ENCODE measurements around the gene RYR2.

RYR2 gene

GRCh38 chr1:237478842-237479241 is 436.9 kb downstream of the RYR2 start:
- Histone ChIP-seq H3K4me3 (ENCODE audit: low read depth, low read length) (no peak overlapping the region), H3K27me3 (ENCODE audit: control insufficient read depth, insufficient read depth, low read length) (no peaks in the 10 kb centered on the region)

GRCh38 chr1:237482777-237483176 is 440.8 kb downstream of the RYR2 start:
- Histone ChIP-seq H3K4me3 (ENCODE audit: low read depth, low read length) (no peak overlapping the region), H3K27ac (ENCODE audit: low read depth, low read length) (no peak overlapping the region), H3K4me1 (ENCODE audit: control insufficient read depth, insufficient read depth, low read length) (no peaks in the 10 kb centered on the region), H3K36me3 (ENCODE audit: control insufficient read depth, insufficient read depth, low read length) (no peaks in the 10 kb centered on the region), H3K9ac (ENCODE audit: low read length) (no peak overlapping the region), H3K9me3 (ENCODE audit: control insufficient read depth, insufficient read depth, low read depth, low read length) (no peaks in the 10 kb centered on the region), H3K27me3 (ENCODE audit: control insufficient read depth, insufficient read depth, low read length) (no peaks in the 10 kb centered on the region)

More at GRCh38 chr1:237478842-237479241, 436.9 kb downstream of the RYR2 start:
- no peak overlapping the region for H3K9ac ChIP-seq (ENCODE audit: low read length)
- no peaks in the 10 kb centered on the region for H3K36me3 ChIP-seq (ENCODE audit: control insufficient read depth, insufficient read depth, low read length)
- no peaks in the 10 kb centered on the region for H3K4me1 ChIP-seq (ENCODE audit: control insufficient read depth, insufficient read depth, low read length)
- H3K9me3 ChIP-seq (ENCODE audit: control insufficient read depth, insufficient read depth, low read depth, low read length): no peaks in the 10 kb centered on the region
- no peak overlapping the region for H3K27ac ChIP-seq (ENCODE audit: low read depth, low read length)

GRCh38 chr1:237492359-237492758 is 450.4 kb downstream of the RYR2 start:
- Histone ChIP-seq H3K9me3 (ENCODE audit: control insufficient read depth, insufficient read depth, low read depth, low read length) (no peaks in the 10 kb centered on the region), H3K27ac (ENCODE audit: low read depth, low read length) (no peak overlapping the region), H3K36me3 (ENCODE audit: control insufficient read depth, insufficient read depth, low read length) (no peaks in the 10 kb centered on the region), H3K27me3 (ENCODE audit: control insufficient read depth, insufficient read depth, low read length) (no peaks in the 10 kb centered on the region), H3K4me1 (ENCODE audit: control insufficient read depth, insufficient read depth, low read length) (no peaks in the 10 kb centered on the region), H3K4me3 (ENCODE audit: low read depth, low read length) (no peak overlapping the region), H3K9ac (ENCODE audit: low read length) (no peak overlapping the region)

GRCh38 chr1:237500566-237500965 is 458.6 kb downstream of the RYR2 start:
- Histone ChIP-seq H3K9ac (ENCODE audit: low read length) (no peak overlapping the region), H3K4me1 (ENCODE audit: control insufficient read depth, insufficient read depth, low read length) (no peaks in the 10 kb centered on the region), H3K9me3 (ENCODE audit: control insufficient read depth, insufficient read depth, low read depth, low read length) (no peaks in the 10 kb centered on the region), H3K4me3 (ENCODE audit: low read depth, low read length) (no peak overlapping the region), H3K27ac (ENCODE audit: low read depth, low read length) (no peak overlapping the region), H3K36me3 (ENCODE audit: control insufficient read depth, insufficient read depth, low read length) (peaks cover 3% of the 10 kb centered on the region), H3K27me3 (ENCODE audit: control insufficient read depth, insufficient read depth, low read length) (no peaks in the 10 kb centered on the region)

GRCh38 chr1:237503292-237503691 is 461.3 kb downstream of the RYR2 start:
- no peak overlapping the region for H3K4me3 ChIP-seq (ENCODE audit: low read depth, low read length)
- no peak overlapping the region for H3K9ac ChIP-seq (ENCODE audit: low read length)
- no peaks in the 10 kb centered on the region for H3K9me3 ChIP-seq (ENCODE audit: control insufficient read depth, insufficient read depth, low read depth, low read length)
- H3K36me3 ChIP-seq (ENCODE audit: control insufficient read depth, insufficient read depth, low read length): peaks cover 3% of the 10 kb centered on the region
- H3K27me3 ChIP-seq (ENCODE audit: control insufficient read depth, insufficient read depth, low read length): no peaks in the 10 kb centered on the region
- H3K27ac ChIP-seq (ENCODE audit: low read depth, low read length): no peak overlapping the region
- no peaks in the 10 kb centered on the region for H3K4me1 ChIP-seq (ENCODE audit: control insufficient read depth, insufficient read depth, low read length)

- Histone ChIP-seq H3K36me3 (ENCODE audit: control insufficient read depth, insufficient read depth, low read length) (peaks cover 3% of the 10 kb centered on the region), H3K27me3 (ENCODE audit: control insufficient read depth, insufficient read depth, low read length) (no peaks in the 10 kb centered on the region), H3K9me3 (ENCODE audit: control insufficient read depth, insufficient read depth, low read depth, low read length) (no peaks in the 10 kb centered on the region), H3K9ac (ENCODE audit: low read length) (no peak overlapping the region), H3K4me1 (ENCODE audit: control insufficient read depth, insufficient read depth, low read length) (no peaks in the 10 kb centered on the region), H3K27ac (ENCODE audit: low read depth, low read length) (no peak overlapping the region), H3K4me3 (ENCODE audit: low read depth, low read length) (no peak overlapping the region)
These were observed 465.0 kb downstream of the RYR2 start for GRCh38 chr1:237507005-237507404.

- H3K4me3 ChIP-seq (ENCODE audit: low read depth, low read length): no peak overlapping the region
- no peaks in the 10 kb centered on the region for H3K27me3 ChIP-seq (ENCODE audit: control insufficient read depth, insufficient read depth, low read length)
- no peak overlapping the region for H3K9ac ChIP-seq (ENCODE audit: low read length)
- H3K36me3 ChIP-seq (ENCODE audit: control insufficient read depth, insufficient read depth, low read length): no peaks in the 10 kb centered on the region
- no peak overlapping the region for H3K27ac ChIP-seq (ENCODE audit: low read depth, low read length)
- H3K9me3 ChIP-seq (ENCODE audit: control insufficient read depth, insufficient read depth, low read depth, low read length): no peaks in the 10 kb centered on the region
- H3K4me1 ChIP-seq (ENCODE audit: control insufficient read depth, insufficient read depth, low read length): no peaks in the 10 kb centered on the region
These were observed 467.8 kb downstream of the RYR2 start for GRCh38 chr1:237509748-237510147.

GRCh38 chr1:237525102-237525501 is 483.1 kb downstream of the RYR2 start:
- Histone ChIP-seq H3K27ac (ENCODE audit: low read depth, low read length) (no peak overlapping the region), H3K9ac (ENCODE audit: low read length) (no peak overlapping the region), H3K36me3 (ENCODE audit: control insufficient read depth, insufficient read depth, low read length) (no peaks in the 10 kb centered on the region)

GRCh38 chr1:237527761-237528160 is 485.8 kb downstream of the RYR2 start:
- Histone ChIP-seq H3K27me3 (ENCODE audit: control insufficient read depth, insufficient read depth, low read length) (no peaks in the 10 kb centered on the region), H3K36me3 (ENCODE audit: control insufficient read depth, insufficient read depth, low read length) (no peaks in the 10 kb centered on the region), H3K27ac (ENCODE audit: low read depth, low read length) (no peak overlapping the region), H3K9ac (ENCODE audit: low read length) (no peak overlapping the region), H3K9me3 (ENCODE audit: control insufficient read depth, insufficient read depth, low read depth, low read length) (no peaks in the 10 kb centered on the region), H3K4me1 (ENCODE audit: control insufficient read depth, insufficient read depth, low read length) (no peaks in the 10 kb centered on the region), H3K4me3 (ENCODE audit: low read depth, low read length) (no peak overlapping the region)

More at GRCh38 chr1:237525102-237525501, 483.1 kb downstream of the RYR2 start:
- Histone ChIP-seq H3K4me3 (ENCODE audit: low read depth, low read length) (no peak overlapping the region), H3K9me3 (ENCODE audit: control insufficient read depth, insufficient read depth, low read depth, low read length) (no peaks in the 10 kb centered on the region), H3K4me1 (ENCODE audit: control insufficient read depth, insufficient read depth, low read length) (no peaks in the 10 kb centered on the region), H3K27me3 (ENCODE audit: control insufficient read depth, insufficient read depth, low read length) (no peaks in the 10 kb centered on the region)

GRCh38 chr1:237528545-237528944 is 486.6 kb downstream of the RYR2 start:
- no peaks in the 10 kb centered on the region for H3K27me3 ChIP-seq (ENCODE audit: control insufficient read depth, insufficient read depth, low read length)
- no peak overlapping the region for H3K27ac ChIP-seq (ENCODE audit: low read depth, low read length)
- no peaks in the 10 kb centered on the region for H3K9me3 ChIP-seq (ENCODE audit: control insufficient read depth, insufficient read depth, low read depth, low read length)
- no peak overlapping the region for H3K4me3 ChIP-seq (ENCODE audit: low read depth, low read length)
- H3K4me1 ChIP-seq (ENCODE audit: control insufficient read depth, insufficient read depth, low read length): no peaks in the 10 kb centered on the region
- no peaks in the 10 kb centered on the region for H3K36me3 ChIP-seq (ENCODE audit: control insufficient read depth, insufficient read depth, low read length)
- H3K9ac ChIP-seq (ENCODE audit: low read length): no peak overlapping the region

GRCh38 chr1:237539055-237539454 is 497.1 kb downstream of the RYR2 start:
- H3K9me3 ChIP-seq (ENCODE audit: control insufficient read depth, insufficient read depth, low read depth, low read length): no peaks in the 10 kb centered on the region
- H3K27me3 ChIP-seq (ENCODE audit: control insufficient read depth, insufficient read depth, low read length): no peaks in the 10 kb centered on the region
- H3K36me3 ChIP-seq (ENCODE audit: control insufficient read depth, insufficient read depth, low read length): no peaks in the 10 kb centered on the region
- peaks cover 22% of the 10 kb centered on the region for H3K4me1 ChIP-seq (ENCODE audit: control insufficient read depth, insufficient read depth, low read length)
- no peak overlapping the region for H3K9ac ChIP-seq (ENCODE audit: low read length)
- no peak overlapping the region for H3K4me3 ChIP-seq (ENCODE audit: low read depth, low read length)
- no peak overlapping the region for H3K27ac ChIP-seq (ENCODE audit: low read depth, low read length)
